HG02884 (cell line): ENCODE measurements around the gene CATSPER1.

Experiments
- ATAC-seq: cut with Tn5 transposase; IDR thresholded peaks from one replicate; pipeline ENCODE4 v1.9.1; 2021; ENCODE audit warnings: mild to moderate bottlenecking, moderate library complexity; ENCODE audit not compliant: unreplicated experiment

Gene CATSPER1

DNA sequence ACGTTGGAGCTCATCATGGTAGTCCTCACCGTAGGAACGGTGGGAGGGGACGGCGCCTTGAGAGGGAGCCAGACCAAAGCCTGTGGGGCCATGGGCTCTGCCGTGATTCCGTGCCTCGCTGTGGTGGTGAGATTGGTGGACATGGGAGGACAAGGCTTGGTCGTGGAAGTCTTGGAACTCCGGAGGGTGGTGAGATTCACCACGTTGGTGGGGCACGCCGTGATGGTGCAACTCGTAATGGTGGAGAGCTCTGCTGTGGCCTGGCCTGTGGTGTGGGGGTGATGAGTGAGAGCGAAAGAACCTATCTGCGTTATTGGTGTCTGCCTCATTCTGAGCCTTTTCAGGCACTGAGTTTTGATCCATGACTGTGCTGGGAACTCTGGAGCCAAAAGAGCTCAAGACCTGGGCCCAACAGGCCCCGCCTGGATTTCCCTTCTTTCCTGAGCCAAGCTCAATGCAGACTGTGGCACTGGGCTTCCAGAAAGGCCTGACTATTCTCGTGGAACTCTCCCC, at the start of gene CATSPER1:
CATSPER1 (minus strand) TSS at position 463 of the 513 bp plus-strand sequence; CDS start at position 363, 100 bp downstream.
- no peak for ATAC-seq

DNA sequence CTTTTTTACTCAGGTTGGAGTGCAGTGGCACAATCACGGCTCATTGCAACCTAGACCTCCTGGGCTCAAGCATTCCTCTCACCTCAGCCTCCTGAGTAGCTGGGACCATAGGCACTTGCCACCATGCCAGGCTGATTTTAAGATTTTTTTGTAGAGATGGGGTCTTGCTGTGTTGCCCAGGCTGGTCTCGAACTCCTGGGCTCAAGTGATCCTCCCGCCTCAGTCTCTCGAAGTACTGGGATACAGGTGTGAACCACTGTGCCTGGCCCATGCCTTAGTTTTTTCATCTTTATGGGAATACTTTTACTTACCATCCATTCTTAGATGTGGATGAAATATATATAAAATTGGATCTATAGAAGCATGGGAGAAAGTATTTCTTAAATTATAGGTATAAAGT, 49.0 kb upstream of the CATSPER1 start:
- ATAC-seq = no peak

DNA sequence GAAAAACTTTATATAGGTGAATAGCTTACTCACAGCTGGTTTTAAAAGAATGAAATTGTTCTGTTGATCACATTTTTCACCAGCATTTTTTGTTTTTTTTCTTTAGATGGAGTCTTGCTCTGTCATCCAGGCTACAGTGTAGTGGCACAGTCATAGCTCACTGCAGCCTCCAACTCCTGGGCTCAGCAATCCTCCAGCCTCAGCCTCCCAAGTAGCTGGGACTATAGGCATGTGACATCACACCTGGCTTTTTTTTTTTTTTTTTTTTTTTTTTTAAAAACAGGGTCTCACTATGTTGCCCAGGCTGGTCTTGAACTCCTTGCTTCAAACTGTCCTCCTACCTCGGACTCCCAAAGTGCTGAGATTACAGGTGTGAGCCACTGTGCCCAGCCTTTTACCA, 47.4 kb upstream of the CATSPER1 start:
- ATAC-seq = no peak

DNA sequence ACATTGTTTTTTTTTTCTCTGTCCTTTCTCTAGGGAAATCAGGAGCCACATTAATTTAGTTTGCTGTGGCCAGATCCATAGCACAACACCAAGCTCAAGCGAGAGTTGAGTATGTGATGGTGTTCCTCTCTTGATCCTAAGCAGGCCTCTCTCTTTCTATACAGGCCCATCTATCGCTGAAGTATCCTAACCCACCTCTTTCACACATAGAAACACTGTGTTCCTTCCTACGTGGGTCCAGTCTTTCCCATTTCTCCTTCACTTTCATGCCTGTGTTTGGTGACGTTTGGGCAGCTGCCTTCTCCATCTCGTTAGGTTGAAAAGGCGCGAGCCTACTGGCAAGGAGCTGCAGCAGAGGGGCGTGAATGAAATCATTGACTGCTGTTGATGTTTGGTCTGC, 46.2 kb upstream of the CATSPER1 start:
- no peak for ATAC-seq

DNA sequence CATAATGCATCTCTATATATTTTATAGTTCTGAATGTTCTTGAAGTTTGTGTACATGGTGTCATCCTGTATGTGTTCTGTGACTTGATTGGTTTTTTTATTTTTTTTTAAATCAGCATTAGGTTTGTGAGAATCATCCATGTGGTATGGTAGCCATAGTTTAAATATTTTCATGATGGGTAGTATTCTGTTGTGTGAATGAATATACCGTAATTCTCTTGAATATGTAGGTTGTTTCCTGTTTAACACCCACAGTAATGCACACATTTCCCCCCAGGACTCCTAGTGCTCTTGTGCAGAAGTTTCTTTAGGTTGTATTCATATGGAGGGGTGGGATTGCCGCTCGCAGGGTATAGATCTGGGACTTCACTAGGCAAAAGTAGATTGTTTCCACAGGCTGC, 45.8 kb upstream of the CATSPER1 start:
- no peak for ATAC-seq

DNA sequence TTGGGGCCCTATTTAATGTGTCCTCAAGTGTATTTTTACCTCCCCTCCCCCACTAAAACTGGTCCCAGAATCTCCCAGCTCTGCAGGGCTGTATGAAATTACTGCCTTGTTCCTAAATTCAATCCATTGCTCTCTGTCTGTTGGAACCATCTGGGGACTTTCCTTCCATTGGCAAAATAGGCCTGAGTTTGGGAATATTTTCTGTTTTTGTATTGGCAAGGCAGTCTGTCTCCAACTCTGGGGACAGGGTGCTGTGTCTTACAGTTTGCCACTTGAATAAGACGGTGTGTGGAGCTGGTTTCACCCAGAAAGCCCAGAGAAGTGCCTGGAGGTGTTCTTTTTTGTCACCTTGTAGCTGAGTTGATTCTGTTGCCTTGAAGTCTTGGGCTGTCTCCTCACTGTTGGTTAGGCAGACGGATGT, 45.1 kb upstream of the CATSPER1 start:
- no peak for ATAC-seq

DNA sequence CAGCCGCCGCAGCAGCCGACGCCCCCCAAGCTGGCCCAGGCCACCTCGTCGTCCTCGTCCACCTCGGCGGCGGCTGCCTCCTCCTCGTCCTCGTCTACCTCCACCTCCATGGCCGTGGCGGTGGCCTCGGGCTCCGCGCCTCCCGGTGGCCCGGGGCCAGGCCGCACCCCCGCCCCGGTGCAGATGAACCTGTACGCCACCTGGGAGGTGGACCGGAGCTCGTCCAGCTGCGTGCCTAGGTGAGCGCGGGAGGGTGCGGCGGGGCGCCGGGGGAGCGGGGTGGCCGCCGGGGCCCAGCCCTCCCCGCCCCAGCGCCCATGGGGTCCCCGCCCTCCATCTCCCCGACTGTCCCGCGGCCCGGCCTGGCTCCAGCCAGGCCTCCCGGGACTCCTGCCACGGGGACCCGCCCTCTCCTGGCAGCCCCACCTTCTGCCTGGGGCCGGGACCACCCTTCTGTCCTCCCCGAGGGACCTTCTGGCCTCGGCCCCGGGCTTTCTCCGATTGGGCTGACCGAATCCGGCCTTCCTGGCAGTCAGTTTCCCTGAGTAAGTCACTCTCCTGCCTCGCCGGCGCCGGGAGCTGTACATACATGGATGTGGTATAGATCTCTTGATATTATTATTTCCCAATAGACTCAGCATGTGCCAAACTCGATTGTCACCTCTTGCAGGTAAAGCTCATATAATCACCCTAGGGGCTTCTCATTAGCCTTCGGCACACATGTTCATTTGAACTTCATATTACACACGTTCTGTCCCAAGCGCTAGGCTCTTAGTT, 44.5 kb upstream of the CATSPER1 start:
- no peak for ATAC-seq

DNA sequence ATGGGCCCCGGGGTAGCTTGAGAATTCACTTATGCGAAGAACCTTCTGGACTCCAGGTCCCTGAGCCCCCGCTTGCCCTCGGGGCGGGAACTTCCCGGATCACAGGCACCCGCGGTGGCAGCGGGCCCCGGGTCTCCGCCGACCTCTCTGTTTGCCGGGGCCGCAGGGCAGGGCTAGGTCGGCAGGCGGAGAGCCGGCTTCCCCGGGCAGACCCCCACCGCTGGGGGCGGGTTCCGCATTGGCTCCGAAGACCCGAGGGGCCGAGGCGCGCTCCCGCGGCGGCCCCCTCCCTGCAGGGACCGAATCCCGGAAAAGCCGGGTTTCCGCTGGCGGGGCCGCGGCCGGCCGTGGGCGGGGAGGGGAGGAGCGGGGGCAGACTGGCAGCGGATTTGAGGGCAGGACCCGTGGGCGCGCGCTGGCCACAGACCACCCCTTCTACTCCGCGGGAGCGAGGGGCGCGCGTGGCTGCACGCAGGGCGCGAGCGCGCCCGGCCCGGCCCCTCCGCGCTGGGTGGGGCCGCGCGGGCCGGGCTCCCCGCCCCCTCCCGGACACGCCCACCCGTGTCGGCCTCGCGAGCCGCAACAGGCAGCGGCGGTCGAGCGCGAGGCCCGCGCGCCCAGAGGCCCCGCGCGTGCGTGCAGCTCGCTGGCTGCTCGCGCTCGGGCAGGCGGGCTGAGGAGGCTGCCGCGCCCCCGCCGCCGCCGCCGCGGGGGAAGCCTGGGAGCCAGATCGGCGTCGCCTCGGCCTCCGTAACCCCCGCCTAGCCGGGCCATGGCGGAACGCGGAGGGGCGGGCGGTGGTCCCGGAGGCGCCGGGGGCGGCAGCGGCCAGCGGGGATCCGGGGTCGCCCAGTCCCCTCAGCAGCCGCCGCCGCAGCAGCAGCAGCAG, 43.7 kb upstream of the CATSPER1 start, which contains the start of gene PACS1:
PACS1 (plus strand) TSS at position 558 of the 889 bp plus-strand sequence; CDS start at position 773, 215 bp downstream.
- ATAC-seq = no peak

DNA sequence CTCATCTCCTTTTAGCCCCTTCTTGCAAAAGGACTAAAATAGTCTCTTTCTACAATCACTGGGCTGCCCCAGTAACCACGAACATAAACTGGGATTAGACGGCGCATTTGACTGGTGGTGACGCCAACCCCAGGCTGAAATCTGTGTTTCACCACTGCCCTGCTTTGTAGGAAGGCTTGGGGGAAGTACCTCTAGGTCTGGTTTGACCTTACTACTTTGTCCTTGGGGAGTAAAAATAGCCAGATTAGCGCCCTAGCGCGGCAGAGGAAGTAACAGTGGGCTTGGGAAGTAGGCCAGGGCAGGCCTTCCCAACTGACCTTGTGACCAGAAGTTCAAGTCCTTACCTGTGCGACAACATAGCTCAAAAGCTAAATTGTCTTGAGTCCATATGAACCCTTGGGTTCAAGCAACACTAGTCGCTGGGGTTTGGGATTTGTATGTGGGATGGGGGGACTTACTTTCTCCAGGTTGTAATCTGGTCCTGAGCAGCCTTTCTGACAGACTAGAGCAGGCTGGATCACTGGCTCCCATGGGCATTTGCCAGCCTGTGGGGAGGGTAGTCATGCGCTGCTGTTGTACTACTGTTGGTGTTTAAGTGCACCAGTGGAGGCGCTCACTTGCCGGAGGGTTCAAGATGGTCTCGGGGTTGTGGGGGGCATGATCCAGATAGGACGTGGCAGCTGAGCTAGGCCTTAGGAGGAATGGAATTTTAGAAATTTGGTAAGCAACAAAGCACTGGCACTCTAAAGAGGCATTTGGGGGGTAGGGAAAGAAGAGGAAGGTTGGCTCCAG, 42.8 kb upstream of the CATSPER1 start:
- ATAC-seq = no peak

DNA sequence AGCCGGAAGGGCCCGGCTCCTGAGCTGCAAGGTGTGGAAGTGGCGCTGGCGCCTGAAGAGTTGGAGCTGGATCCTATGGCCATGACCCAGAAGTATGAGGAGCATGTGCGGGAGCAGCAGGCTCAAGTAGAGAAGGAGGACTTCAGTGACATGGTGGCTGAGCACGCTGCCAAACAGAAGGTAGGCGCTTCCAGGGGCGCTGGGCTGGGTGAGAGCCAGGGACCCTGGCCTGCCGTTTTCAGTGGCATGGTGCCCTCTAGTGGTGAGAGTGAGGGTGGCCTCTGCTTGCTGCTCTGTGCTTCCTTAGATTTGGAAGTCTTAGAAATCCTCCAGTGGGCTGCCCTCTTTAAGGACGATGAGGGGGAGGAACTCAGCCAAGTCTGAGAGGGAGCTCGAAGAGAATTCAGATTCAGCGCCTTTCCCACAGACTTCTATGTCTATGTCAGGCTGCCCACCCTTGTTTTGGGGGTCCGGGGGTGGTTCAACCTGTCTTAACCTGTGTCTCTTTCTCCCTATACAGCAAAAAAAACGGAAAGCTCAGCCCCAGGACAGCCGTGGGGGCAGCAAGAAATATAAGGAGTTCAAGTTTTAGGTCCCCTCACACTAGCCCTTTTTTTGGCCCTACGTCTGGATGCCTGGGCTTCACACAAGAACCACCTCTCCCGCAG, 42.0 kb upstream of the CATSPER1 start:
- no peak for ATAC-seq

DNA sequence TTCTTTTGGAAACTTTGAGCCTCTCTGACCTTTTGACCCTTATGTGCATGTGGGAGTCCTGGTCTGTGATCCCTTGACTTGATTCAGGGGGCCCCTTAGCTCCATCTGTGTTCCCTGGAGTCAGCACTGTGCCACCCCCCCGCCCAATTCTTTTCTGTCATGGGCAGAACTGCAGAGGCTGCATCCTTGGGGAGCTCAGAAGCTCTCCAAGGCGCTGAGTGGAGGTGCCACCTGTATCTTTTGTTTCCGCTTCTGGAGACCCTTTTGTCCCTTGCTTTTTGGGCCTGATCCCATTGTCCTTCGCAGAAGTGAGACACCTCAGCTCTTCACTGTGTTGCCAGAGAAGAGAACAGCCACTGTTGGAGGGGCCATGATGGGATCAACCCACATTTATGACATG, 41.4 kb upstream of the CATSPER1 start:
- no peak for ATAC-seq

DNA sequence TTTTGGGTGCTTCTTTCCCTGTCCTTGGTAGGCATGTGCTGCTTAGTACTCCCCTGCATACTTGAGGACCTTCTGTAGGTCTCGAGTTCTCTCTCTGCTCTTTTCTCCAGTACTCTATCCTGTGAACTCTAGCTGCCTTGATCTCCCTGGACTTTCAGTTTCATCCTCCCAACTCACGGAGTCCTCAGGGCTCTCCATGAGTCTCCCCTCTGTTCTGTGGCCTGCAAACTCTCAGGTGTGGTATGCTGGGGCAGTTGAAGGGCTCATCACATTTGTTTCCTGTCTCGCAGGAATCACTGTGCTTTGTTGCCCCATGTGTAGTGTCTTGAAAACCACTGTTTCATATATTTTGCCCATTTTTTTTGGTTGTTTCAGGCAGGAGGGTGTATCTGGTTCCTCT, 40.5 kb upstream of the CATSPER1 start:
- no peak for ATAC-seq

DNA sequence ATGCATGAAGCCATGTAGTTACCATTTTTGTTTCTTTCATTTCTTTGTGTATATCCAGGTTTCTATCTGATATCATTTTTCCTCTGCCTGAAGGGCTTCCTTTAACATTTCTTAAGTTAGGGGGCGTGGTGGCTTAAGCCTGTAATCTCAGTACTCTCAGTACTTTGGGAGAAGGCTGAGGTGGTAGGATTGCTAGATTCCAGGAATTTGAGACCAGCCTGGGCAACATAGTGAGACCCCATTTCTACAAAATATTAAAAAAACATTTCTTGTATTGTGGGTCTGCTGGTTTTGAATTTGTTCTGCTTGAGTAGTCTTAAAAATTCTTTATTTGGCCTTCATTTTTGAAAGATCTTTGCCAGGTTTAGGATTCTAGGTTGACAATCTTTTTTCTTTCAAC, 38.3 kb upstream of the CATSPER1 start:
- no peak for ATAC-seq

DNA sequence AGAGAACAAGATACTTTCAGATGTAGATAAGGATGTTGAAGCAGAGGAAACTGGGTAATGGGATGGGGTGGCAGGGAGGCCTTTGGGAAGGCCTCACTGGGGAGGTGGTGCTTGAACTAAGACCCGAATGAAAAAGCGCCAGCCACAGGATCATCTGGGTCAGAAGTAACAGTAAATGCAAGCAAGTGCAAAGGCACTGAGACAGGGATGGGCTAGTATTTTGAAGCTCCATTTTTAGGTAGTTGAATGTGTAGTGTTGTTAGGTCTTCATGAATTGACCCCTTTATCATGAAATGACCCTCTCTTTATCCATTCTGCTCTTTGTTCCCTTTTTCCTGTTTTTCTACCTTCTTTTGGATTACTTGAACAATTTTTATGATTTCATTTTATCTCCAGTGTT, 37.6 kb upstream of the CATSPER1 start:
- ATAC-seq = no peak

DNA sequence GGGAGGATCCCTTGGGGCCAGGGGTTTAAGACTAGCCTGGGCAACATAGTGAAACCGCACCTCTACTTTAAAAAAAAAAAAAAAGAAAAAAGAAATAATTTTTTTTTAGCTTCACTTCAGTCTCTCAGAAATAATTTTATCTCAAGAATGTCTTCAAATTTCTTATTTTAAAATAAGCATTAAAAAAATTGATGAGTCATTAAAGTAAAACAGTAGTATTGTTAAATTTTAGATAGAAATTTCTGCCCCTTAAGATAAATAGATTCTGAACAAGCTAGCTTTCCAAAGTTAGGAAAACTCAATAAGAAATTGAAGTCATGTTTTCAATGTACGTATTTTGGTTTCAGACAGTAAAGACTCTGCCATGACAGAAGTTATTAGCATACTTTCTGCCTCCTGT, 36.1 kb upstream of the CATSPER1 start:
- ATAC-seq = no peak

DNA sequence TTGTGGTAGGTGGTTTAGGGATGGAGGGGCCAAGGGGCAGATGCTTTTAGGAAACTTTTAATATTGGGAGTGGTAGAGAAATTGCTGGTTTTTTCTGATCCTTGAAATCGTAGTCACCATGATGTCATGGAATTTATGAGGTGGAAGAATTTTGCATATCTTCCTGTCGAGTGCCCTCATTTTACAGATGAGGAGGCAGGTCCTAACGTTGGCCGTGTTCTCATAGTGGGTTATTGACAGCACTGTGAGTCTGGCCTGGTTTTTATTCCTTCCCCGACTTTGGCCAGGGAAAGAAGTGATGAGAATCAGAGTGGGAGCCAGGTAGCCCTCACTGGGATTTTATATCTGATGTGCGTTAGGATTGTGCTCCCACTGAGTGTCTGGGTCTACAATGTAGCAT, 35.0 kb upstream of the CATSPER1 start:
- no peak for ATAC-seq

DNA sequence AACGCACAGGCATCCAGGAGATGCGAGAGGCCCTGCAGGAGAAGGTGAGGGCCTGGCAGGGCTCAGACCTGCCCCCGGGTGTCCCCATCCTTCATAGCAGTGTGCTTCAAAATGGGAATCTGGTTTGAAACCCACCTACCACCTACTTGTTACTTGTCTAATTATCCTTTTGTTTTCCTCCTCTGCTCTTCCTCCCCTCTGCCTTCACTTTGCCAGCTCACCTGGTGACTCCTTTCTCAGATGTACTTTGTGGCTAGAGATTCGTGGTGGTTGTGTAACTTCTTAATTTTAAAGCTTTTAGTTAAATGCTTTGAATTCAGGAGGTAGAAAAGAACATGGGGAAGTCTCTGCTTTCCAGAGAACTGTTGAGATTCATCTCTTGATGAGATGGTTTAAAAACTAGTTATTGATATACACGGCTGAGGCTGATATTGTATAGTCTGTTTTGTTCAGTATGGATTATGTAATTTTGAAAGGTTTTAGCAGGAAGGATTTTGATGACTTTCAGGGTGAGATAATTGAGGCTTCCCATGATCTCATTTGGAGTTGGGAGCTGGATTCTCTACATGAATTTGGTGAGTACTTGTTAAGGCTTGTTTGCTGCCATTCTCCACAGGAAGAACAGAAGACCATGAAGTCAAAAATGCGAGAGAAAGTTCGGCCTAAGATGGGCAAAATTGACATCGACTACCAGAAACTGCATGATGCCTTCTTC, 33.8 kb upstream of the CATSPER1 start:
- ATAC-seq = no peak

DNA sequence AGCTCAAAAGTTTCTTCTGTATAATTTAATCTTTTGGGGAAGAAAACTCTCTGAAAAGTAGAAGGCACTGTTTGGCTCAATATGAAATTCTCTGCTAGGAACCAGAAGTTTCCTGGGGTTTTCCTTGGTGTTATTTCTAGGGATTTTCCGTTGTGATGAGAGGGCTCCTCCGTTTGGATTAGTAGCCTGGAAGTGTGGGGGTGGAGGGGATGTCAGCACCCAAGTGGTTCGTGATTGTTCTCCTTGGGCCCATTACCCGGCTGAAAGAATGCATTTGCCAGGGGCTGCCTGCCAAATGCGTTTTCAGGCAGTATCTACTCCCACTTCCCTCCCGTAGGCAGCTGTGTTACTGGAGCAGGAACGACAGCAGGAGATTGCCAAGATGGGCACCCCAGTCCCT, 30.2 kb upstream of the CATSPER1 start:
- no peak for ATAC-seq

DNA sequence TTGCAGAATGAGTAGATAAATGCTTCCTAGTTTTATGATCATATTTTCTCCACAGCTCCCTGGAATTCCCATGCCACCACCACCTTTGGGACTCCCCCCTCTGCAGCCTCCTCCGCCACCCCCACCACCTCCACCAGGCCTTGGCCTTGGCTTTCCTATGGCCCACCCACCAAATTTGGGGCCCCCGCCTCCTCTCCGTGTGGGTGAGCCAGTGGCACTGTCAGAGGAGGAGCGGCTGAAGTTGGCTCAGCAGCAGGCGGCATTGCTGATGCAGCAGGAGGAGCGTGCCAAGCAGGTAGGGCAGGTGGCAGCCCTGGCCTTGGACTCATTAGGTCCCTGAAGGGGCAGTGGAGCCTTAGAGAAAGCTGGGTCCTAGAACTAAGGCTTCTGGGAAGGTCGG, 28.7 kb upstream of the CATSPER1 start:
- ATAC-seq = no peak

DNA sequence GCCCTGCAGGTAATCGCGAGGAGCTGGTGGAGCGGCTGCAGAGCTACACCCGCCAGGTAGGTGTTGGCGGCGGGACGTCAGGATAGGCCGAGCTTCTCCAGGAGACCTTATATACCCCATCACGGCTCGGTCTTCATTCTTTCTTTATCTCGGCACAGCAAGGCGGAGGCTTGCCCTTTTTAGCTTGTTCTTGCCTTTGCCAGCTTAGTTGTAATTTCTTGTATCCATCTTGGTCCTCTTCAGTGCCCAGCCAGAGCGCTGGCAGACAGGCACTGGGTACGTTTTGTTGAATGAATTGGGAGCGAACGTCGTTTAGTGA, 26.3 kb upstream of the CATSPER1 start:
- ATAC-seq = no peak
